GM12864 (cell line): ENCODE data around the gene MLH3.

ENCODE experiments used
- DNase-seq: peaks from one replicate; pipeline ENCODE4 v3.0.0-alpha.2; 2011; ENCODE audit warnings: low read depth
- H3K4me3 ChIP-seq: 2 replicates; pipeline ENCODE4 v1.5.1; 2011; ENCODE audit warnings: mild to moderate bottlenecking, low read depth, low read length, control low read depth
- TF ChIP-seq, protein P1 (sequence below): IDR thresholded peaks from 2 replicates; pipeline ENCODE4 v1.5.1; 2011; ENCODE audit warnings: low read depth, mild to moderate bottlenecking, moderate library complexity, low read length, control low read depth, inconsistent platforms; ENCODE audit errors: missing control alignments

MLH3 gene

DNA sequence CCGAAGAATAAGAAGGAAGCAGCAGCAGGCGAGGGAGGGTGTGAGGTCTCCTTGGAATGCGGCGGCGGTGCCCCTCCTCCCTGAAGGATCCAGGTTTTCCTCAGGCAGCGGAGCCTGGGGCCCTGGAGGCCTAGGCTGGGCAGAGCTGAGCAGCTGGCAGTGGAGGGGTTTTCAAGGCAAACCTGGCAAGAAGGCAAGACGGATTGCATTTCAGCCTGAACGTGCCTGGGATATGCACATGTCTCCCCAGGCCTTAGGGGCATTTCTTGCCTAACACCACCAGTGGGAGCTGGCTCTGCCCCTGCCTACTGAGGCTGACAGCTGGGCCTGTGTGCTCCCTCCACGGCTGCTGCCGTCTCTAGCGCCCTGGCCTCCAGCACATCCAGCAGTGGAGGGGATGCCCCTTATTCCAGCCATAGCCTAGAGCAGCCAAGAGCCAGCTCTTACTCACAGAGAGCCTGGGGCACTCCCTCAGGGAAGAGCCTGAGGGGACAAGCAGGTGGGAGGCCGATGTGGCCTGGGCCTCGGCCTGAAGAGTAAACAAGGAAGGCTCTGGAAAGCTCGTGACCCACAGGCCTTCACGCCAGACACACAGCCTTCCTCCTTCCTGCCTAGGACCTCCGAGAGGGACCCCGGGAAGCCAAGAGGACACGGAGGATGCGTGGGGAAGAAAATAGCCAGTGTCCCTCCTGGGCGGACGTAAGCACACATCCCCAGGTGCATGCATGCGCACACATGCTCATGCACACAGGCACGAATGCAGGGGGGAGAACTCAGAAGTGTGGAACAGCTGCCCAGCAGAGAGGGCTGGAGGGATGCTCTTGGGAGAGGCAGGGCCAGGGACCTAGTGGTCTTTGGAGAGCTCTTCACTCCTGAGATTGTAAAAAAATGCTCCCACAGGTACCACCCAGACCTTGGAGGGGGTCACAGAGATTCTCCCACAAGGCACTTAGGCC lies 71.5 kb downstream of the MLH3 start:
- DNase-seq, result no peak
- TF ChIP-seq, protein P1, sequence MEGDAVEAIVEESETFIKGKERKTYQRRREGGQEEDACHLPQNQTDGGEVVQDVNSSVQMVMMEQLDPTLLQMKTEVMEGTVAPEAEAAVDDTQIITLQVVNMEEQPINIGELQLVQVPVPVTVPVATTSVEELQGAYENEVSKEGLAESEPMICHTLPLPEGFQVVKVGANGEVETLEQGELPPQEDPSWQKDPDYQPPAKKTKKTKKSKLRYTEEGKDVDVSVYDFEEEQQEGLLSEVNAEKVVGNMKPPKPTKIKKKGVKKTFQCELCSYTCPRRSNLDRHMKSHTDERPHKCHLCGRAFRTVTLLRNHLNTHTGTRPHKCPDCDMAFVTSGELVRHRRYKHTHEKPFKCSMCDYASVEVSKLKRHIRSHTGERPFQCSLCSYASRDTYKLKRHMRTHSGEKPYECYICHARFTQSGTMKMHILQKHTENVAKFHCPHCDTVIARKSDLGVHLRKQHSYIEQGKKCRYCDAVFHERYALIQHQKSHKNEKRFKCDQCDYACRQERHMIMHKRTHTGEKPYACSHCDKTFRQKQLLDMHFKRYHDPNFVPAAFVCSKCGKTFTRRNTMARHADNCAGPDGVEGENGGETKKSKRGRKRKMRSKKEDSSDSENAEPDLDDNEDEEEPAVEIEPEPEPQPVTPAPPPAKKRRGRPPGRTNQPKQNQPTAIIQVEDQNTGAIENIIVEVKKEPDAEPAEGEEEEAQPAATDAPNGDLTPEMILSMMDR, result peak; percentile 4
- H3K4me3 ChIP-seq, result no peak overlapping the region

DNA sequence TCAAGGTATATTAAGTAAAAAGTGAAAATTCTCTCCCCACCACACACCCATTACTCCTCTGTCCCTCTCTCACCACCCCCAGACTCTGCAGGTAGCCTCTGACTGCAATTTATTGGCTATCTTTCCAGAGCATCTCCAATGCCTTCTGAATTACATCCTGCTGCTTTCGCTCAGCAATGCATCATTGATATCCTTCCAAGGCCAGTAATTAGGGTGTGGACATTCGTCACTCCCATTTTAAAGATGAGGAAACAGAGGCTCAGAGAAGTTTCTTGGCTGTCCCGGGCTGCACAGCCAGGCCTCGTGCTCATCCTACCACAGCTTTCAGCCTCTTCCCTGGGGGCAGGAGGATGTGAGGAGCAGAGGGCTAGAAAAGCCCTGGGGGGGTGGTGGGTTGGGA lies 72.2 kb downstream of the MLH3 start:
- DNase-seq, result no peak
- H3K4me3 ChIP-seq, result no peak overlapping the region
- TF ChIP-seq, protein P1, result no peak

DNA sequence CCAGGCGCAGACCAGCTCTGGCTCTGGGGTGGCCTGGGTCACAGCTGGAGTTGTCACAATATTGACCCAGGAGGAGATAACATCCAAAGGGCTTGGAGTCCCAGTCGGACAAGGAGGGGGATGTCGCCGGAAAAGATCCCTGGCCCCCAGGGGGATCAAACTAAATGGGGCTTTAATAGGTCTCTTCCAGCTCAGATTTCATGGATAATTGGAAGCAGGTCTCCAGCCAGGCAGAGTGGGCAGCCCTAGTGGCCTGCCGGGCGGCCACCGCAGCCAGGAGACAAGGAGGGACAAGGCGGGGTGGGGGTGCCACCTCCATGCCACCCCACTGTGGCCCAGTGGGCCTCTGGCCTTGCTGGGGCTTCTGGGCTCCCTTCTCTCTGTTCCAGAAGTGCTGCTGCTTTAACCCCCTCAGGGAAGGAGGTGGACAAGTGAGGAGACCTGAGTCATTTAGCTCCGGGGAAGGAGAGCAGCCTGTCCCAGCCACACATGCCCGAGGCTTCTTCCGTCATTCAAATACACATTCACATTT lies 72.8 kb downstream of the MLH3 start:
- DNase-seq, result no peak
- no peak overlapping the region for H3K4me3 ChIP-seq
- TF ChIP-seq, protein P1, result no peak

DNA sequence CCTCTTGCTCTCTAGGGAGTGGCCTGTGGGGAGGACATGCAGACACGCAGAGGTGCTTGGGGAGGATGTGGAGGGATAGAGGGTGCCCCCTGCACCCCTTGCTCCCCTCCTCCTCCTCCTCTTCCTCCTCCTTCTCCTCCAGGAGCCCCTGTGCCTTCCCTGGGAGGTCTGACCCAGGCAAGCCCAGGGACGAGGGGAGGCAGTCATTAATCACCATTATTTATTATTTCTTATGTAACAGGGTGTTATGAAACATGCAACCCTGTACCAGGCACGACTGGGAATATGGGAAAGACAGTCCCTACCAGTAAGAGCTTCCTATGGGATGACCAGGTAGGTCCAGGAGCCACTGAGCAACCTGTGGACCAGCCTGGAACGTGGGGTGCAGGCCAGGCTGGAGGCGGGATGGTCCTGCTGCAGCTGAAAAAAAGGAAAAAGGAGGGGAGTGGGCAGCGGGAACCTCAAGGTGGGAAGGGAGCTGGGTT lies 73.3 kb downstream of the MLH3 start:
- no peak overlapping the region for H3K4me3 ChIP-seq
- no peak for DNase-seq
- TF ChIP-seq, protein P1, result no peak

DNA sequence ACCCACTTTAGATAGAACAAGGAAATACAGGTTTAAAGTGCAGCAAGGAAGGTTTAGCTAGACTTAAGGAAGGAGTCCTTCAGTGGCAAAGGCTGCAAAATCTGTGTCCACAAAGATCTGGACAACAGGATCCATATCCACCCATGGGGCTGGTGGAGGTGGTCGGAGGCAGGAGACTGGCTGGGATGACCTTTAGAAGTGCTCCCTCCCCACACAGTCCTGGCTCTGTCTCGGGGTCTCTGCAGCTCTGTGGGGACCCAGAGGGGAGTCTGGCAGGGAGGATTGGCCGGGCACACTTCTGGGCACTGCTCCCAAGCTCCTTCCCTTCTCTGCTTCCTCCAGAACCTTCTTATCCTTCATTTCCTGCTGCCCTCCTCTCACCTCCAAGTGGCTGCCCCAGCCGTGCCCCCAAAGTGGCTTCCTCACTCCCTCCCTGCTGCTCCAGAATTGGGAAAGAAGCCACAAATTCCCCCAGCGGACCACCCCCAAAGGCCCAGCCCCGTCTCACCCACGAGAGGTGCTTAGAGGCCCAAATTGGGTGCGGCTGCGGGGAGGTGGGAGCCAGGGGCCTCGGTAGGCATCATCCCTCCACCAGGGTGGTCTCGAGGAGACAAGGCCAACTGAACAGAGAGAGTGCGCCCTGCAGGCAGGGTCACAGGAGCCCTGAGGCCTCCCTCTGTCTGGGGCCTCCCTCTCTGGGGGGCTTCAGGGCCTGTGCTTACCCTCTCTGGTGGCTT lies 73.9 kb downstream of the MLH3 start:
- H3K4me3 ChIP-seq, result no peak overlapping the region
- DNase-seq, result no peak
- TF ChIP-seq, protein P1, result no peak

DNA sequence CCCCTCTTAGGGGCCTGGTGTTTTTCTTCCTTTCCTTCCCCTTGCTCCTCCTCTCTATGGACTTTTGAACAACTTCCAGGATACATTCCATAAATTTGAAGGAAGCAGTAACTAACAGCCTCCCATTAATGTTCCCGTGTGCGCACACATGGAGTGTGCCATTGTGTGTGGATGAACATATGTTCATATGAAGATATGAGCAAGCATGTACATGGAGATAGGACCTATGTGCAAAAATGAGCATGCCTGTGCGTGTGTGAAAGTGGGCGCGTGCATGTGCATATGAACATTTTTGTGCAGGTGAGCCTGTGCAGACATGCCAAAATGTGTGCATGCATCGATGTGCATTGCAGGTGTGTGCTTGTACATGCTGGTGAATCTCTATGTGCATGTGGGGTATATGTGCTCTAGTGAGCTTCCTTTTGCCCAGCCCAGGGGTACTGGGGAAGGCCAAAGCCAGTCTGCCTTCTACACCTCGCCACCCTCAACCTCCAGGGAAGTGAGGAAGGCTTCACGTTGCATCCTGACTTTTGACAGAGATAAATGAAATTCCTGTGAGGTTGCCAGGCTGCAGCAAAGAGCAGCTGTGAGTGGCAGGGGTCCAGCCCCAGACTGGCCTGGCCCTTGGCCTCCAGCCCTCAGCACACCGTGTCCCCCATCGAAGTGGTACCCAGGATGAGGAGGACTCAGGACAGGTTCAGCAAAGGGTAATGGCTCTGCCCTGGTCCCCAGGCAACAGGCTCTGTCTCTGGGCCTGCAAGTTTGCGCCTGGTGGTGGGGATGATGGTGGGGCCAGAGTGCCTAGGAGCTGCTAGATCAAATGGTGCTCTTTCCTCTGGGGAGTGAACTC lies 74.8 kb downstream of the MLH3 start:
- peak; percentile 18 for DNase-seq
- TF ChIP-seq, protein P1, result no peak

More for the DNA sequence above, 74.8 kb downstream of the MLH3 start:
- no peak overlapping the region for H3K4me3 ChIP-seq
